Upper lobe of left lung (tissue), 6 donors: ENCODE measurements around the gene TMEM9B. TPM values are rescaled to one million over a fixed set of nuclear protein-coding genes. Genes with fewer than 3 reads are reported as not detected.
A peak's percentile ranks its signal among the peaks of the same experiment; 100 is the strongest.

Experiments
- ATAC-seq, 2 donors: fragments of 200-7000 bp; cut with Tn5 transposase; one replicate each; pipeline ENCODE4 v1.9.1; 2022; ENCODE audit warnings: mild to moderate bottlenecking in 2 of 2, moderate library complexity in 2 of 2; ENCODE audit not compliant: low FRiP score in 2 of 2
- DNase-seq, 2 donors: peaks; one replicate each; pipeline ENCODE4 v3.0.0-alpha.2; 2019 to 2020
- H3K27ac ChIP-seq, 4 donors: fragments of 200-600 bp; sonication (generic); one replicate each; pipeline ENCODE4 v1.5.1; 2016 to 2019
- H3K27me3 ChIP-seq, 4 donors: fragments of 200-600 bp; sonication (generic); one replicate each; pipeline ENCODE4 v1.5.1; 2017 to 2019
- H3K36me3 ChIP-seq, 4 donors: fragments of 200-600 bp; sonication (generic); one replicate each; pipeline ENCODE4 v1.5.1; 2016 to 2019
- H3K4me1 ChIP-seq, 4 donors: fragments of 200-600 bp; sonication (generic); one replicate each; pipeline ENCODE4 v1.5.1; 2018 to 2019
- H3K4me3 ChIP-seq, 4 donors: fragments of 200-600 bp; sonication (generic); one replicate each; pipeline ENCODE4 v1.5.1; 2017 to 2019; ENCODE audit warnings: mild to moderate bottlenecking in 2 of 4, moderate library complexity in 1 of 4
- H3K9me3 ChIP-seq, 4 donors: fragments of 200-600 bp; sonication (generic); one replicate each; pipeline ENCODE4 v1.5.1; 2018 to 2019
- EP300 ChIP-seq, 4 donors: sonication (generic); formaldehyde crosslinking; IDR thresholded peaks; one replicate each; pipeline ENCODE4 v1.5.1; 2017; ENCODE audit warnings: antibody characterized with exemption in 4 of 4, control low read depth in 2 of 4
- POLR2A ChIP-seq, 4 donors: fragments of 450-650 bp; IDR thresholded peaks; one replicate each; pipeline ENCODE4 v1.5.1; 2016 to 2017; ENCODE audit warnings: antibody characterized with exemption in 4 of 4, mild to moderate bottlenecking in 2 of 4
- POLR2AphosphoS5 ChIP-seq, 2 donors: sonication (generic); formaldehyde crosslinking; IDR thresholded peaks; one replicate each; pipeline ENCODE4 v1.5.1; 2017; ENCODE audit warnings: antibody characterized with exemption in 2 of 2
- WGBS, 2 donors: methylation state at CpG; one replicate each; pipeline ENCODE4 v1.1.5; 2017 to 2018; 5-methylcytosine and 5-hydroxymethylcytosine counted together
- total RNA-seq, 6 donors: library from RNA; depleted of rRNA in 4 of 6; stranded (reverse); fragments of >200 nt in 4 of 6; gene quantifications; one replicate each; pipeline versions ENCODE4 v1.1.0 to v1.2.1, GENCODE V29; 2016 to 2021
- TF ChIP-seq, protein P1 (sequence below), 6 experiments: fragments of 450-650 bp in 4 of 6; fragments of 200-600 bp in 2 of 6; sonication (generic) in 2 of 6; IDR thresholded peaks; one replicate each; pipeline ENCODE4 v1.5.1; 2016 to 2019; ENCODE audit warnings: antibody characterized with exemption in 6 of 6
- donor health status: DM: no; HTN: no; CAD: no; lungs with moderate emphysema.
- donor health status: DM: no; HTN: yes; CAD: no; lungs with severe emphysema.

The TMEM9B gene
- total RNA-seq, 6 donors from 2014 or later: 23.0 to 86.6 (median 56.0) TPM

DNA sequence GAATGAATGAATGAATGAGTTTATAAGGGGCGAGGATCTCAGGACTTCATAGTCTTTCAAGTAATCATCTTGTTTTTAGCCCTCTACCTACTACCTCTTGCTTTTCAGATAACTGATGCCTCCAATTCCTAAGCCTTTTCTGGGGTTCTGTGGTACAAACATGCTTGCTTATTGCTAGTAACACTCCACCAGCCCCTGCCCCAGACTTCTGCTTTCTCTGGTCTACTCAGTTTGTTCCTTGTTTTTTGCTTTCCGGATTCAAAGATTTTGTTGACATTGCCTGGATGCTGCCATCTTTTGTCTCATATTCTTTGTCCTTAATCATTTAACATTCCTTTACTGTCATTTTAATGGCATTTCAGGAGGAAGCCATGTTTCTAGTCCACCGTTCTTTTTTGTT, 8.9 kb upstream of the TMEM9B start:
- Histone ChIP-seq H3K27ac (no peak overlapping the region), H3K36me3 (no peaks in the 10 kb centered on the region), H3K27me3 (no peaks in the 10 kb centered on the region), H3K9me3 (no peaks in the 10 kb centered on the region), H3K4me1 (no peaks in the 10 kb centered on the region), H3K4me3 (no peak overlapping the region)
- TF ChIP-seq POLR2AphosphoS5 (IDR thresholded peaks at IDR 0.05): no peak
- TF ChIP-seq EP300 (IDR thresholded peaks at IDR 0.05): no peak
- no peak for DNase-seq
- WGBS, 2 donors: 72 to 77% methylated on average over 3 of the region's 3 CpGs
- ATAC-seq: no peak

DNA sequence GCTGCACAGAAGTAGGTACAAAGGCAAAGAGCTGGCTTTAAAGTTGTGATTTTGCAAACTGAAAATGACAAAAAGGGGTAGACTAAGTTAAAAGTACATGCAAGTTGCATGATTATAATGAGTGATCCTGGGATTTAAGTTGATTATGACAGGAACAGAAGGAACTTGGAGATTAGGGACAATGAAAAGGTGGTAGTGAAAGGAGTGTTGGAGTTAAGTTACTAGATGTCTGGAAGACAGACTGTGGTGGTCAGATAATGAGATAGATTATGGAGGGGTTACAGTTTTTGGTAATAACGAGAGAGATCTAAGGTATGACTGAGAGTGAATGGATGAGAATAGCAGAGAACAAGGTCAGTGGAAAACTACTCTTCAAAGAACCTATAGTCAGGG, 7.7 kb upstream of the TMEM9B start:
- H3K27me3 ChIP-seq: no peaks in the 10 kb centered on the region
- DNase-seq (no peak), ATAC-seq (no peak)
- no peak overlapping the region for H3K27ac ChIP-seq
- no peaks in the 10 kb centered on the region for H3K36me3 ChIP-seq
- H3K4me3 ChIP-seq: no peak overlapping the region
- H3K9me3 ChIP-seq: no peaks in the 10 kb centered on the region
- WGBS, 2 donors: 79 to 84% methylated on average over 1 of the region's 1 CpG
- H3K4me1 ChIP-seq: no peaks in the 10 kb centered on the region
- TF ChIP-seq, protein P1, sequence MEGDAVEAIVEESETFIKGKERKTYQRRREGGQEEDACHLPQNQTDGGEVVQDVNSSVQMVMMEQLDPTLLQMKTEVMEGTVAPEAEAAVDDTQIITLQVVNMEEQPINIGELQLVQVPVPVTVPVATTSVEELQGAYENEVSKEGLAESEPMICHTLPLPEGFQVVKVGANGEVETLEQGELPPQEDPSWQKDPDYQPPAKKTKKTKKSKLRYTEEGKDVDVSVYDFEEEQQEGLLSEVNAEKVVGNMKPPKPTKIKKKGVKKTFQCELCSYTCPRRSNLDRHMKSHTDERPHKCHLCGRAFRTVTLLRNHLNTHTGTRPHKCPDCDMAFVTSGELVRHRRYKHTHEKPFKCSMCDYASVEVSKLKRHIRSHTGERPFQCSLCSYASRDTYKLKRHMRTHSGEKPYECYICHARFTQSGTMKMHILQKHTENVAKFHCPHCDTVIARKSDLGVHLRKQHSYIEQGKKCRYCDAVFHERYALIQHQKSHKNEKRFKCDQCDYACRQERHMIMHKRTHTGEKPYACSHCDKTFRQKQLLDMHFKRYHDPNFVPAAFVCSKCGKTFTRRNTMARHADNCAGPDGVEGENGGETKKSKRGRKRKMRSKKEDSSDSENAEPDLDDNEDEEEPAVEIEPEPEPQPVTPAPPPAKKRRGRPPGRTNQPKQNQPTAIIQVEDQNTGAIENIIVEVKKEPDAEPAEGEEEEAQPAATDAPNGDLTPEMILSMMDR (IDR thresholded peaks at IDR 0.05): no peak
- TF ChIP-seq POLR2AphosphoS5 (IDR thresholded peaks at IDR 0.05) (no peak), POLR2A (IDR thresholded peaks at IDR 0.05) (no peak), EP300 (IDR thresholded peaks at IDR 0.05) (no peak)

DNA sequence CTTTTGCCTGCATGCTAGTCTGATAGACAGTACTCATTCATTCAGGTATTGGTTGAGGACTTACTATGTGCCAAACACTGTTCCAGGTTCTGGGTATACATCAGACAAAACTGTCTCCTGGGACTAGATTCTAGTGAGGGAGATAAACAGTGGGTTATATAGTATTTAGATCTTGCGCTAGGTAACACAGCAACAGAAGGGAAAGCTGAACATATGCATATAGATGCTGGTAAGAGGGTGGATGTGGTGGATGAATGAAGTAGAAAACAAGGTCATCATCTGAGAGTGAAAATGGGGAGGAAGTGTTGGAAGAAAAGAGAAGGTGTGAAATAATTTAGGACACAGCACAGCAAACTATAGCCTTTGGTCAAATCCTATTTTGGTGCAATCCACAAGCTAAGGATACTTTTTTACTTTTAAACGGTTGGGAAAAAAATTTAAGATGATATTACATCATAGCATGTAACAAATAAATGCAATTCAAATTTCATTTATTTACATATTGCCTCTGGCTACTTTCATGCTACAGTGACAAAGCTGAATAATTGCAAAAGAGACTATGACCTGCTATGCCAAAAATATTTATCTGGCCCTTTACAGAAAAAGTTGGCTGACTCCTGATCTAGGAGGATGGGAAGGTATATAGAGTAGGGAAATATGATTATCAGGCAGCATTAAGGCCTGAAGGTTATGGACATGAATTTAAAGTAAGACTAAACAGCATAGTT, 7.1 kb upstream of the TMEM9B start:
- Histone ChIP-seq H3K36me3 (no peaks in the 10 kb centered on the region), H3K4me1 (no peaks in the 10 kb centered on the region), H3K27me3 (no peaks in the 10 kb centered on the region), H3K9me3 (no peaks in the 10 kb centered on the region), H3K27ac (no peak overlapping the region), H3K4me3 (no peak overlapping the region)
- ATAC-seq (no peak), DNase-seq (no peak)
- TF ChIP-seq POLR2A (IDR thresholded peaks at IDR 0.05): no peak
- TF ChIP-seq, protein P1 (IDR thresholded peaks at IDR 0.05): no peak
- WGBS, 2 donors: 82 to 85% methylated on average over 2 of the region's 2 CpGs

DNA sequence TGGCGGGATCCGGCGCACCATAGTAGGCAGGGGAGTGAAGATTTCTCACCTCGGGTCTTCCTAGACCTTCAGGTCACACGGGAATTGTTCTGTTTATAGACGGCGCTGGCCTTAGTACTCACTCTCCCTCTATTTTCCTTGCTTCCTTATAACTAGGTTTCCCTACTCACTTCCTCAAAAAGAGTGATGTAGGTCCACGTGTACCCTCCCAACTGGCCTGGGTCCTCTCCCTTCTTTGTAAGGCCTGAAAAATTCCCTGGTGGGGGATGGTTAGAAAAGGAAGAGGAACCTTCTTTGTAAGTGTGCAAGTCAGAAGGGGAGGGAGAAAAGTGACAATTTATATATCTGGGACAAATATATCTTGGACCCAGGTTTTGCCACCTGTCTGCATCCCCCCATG, 2.9 kb upstream of the TMEM9B start:
- ATAC-seq (no peak), DNase-seq (no peak)
- H3K27me3 ChIP-seq: no peaks in the 10 kb centered on the region
- no peaks in the 10 kb centered on the region for H3K9me3 ChIP-seq
- TF ChIP-seq, protein P1 (IDR thresholded peaks at IDR 0.05): no peak
- TF ChIP-seq EP300 (IDR thresholded peaks at IDR 0.05) (no peak), POLR2A (IDR thresholded peaks at IDR 0.05) (no peak), POLR2AphosphoS5 (IDR thresholded peaks at IDR 0.05) (no peak)
- WGBS, 2 donors: 83 to 88% methylated on average over 8 of the region's 8 CpGs
- H3K4me1 ChIP-seq: peaks cover 15 to 24% (median 19%) of the 10 kb centered on the region in 4 donors
- H3K4me3 ChIP-seq: no peak overlapping the region
- peaks cover 0 to under 1% (median 0%) of the 10 kb centered on the region in 4 donors for H3K36me3 ChIP-seq
- no peak overlapping the region for H3K27ac ChIP-seq

DNA sequence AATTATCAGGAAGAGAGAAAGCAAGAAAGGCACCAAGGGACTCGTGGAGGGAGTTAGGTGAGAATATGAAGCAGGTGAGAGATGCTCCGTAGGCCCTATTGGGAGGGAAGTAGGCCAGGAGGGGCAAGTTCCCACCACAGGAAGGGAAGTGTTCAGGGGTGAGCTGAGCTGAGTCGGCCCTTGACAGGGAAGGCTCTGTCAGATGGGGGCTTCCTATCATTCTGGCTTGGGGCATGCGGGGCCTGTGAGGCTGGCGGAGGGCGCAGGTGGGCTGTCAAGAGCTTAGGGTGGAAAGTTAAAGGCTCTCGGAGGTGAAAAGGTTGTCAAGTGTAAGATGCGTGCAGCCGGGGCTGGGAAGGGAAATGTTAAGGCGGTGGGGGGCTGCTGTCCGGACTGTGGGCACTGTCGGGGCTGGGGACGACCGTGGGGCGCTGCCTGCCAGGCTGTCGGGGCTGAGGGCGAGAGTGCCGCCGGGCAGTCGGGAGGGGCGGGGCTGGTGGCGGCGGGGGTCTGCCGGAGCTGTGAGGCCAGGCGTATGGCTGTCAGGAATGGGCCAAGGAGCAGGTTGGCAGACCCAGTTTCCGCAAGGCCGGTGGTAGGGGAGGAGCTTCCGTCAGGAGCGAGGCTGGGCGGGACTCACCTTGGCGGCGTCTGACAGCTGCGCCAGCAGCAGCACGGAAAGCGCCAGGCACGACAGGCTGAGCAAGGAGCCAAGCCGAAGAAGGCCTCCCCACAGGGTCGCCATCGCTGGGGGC, 496 bp downstream of the TMEM9B start:
- peak overlapping the region; percentile 72 to 95 (median 80) for H3K4me3 ChIP-seq
- DNase-seq (peak in 1 of 2 donors; percentile 91), ATAC-seq (peak; percentile 80 to 85)
- H3K27ac ChIP-seq: peak overlapping the region; percentile 94 to 98 (median 96)
- H3K9me3 ChIP-seq: no peaks in the 10 kb centered on the region
- H3K4me1 ChIP-seq: peaks cover 34 to 45% (median 36%) of the 10 kb centered on the region in 4 donors
- TF ChIP-seq, protein P1 (IDR thresholded peaks at IDR 0.05): no peak
- TF ChIP-seq POLR2AphosphoS5 (IDR thresholded peaks at IDR 0.05) (no peak), EP300 (IDR thresholded peaks at IDR 0.05) (no peak), POLR2A (IDR thresholded peaks at IDR 0.05) (no peak)
- no peaks in the 10 kb centered on the region for H3K27me3 ChIP-seq
- H3K36me3 ChIP-seq: peaks cover 0 to 4% (median 0%) of the 10 kb centered on the region in 4 donors
- WGBS, 2 donors: 3 to 6% methylated on average over 19 to 33 of the region's 39 CpGs
